ENCODE measurements around the gene PTPRC.

DNA sequence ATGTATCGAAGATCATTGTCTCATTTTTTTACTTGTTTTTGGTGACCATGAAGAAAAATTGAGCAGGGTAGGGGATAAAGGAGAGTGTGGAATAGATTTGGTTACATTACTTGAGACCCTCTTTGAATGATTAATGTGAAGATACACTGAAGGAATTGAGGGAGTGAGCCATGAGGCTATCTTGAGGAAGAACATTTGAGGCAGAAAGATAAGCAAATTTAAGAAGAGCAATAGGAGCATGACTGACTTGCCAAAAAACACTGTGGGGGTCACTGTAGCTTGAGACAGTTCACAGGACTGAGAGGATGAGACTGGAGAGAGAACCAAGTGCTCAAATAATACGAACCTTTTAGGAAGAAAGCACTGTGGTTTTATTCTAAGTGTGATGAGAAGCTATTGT, 43.1 kb upstream of the PTPRC start:
- no peak for TF ChIP-seq POLR2AphosphoS5 (IDR thresholded peaks at IDR 0.05; ENCODE audit: insufficient read depth, low read depth, low read length)
- no peak for TF ChIP-seq POLR2A (IDR thresholded peaks at IDR 0.05; ENCODE audit: low read depth, low read length)
- no peak for TF ChIP-seq JUN (IDR thresholded peaks at IDR 0.05; ENCODE audit: borderline replicate concordance, insufficient read depth, insufficient read length, low read depth)
